ENCODE measurements around the gene SBF2. TPM values are rescaled to one million over a fixed set of nuclear protein-coding genes. Genes with fewer than 3 reads are reported as not detected.

SBF2 gene
- total and polyA plus RNA-seq, 2 of the 13 experiments (the other 11 are each of a cell fraction or from before 2014, with no cell fraction given) = 24.0 to 45.8 TPM

DNA sequence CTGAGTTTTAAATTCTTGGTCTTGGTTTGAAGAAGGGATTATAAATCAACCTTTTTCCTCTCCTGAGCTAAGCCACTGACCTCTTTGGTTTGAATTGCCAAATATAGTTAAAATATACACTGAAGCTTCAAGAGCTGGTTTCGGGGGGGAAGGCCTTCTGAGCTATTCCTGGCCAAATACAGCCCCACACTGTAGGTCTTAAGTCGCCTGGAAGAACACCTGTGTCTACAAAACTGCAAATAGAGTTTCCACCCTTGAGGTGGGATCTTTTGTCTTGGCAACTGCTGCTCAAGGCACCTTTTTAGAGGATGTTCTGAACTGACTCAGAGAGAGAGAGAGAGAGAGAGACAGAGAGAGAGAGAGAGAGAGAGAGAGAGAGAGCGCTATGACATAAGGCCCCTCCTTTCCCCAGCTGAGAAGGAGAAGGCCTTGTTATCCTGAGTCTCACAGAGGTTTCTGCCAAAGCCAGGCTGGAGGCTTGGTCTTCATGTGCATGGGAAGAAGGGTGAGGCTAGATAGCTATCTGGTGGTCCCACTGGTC lies 16.4 kb upstream of the SBF2 start:
- no peaks in the 10 kb centered on the region for H3K9me3 ChIP-seq (ENCODE audit: low read length)
- ChIA-PET CTCF (ENCODE audit: low intra/inter-chr PET ratio, low total read pairs) (interaction anchor here (3.0 kb wide), 1 partner anchor 13 kb away, joined by 16 read pairs; no protein-coding TSS in a partner anchor), POLR2A (interaction anchor here (1.4 to 1.7 kb wide), 3 partner anchors 14 to 41 kb away, joined by 7 to 14 read pairs (median 8); no protein-coding TSS in a partner anchor)
- no peaks in the 10 kb centered on the region; the same call in 1 of the 2 replicates for H4K20me1 ChIP-seq (ENCODE audit: insufficient read depth, low read length)
- TF ChIP-seq KDM3A (CRISPR knock-in tag; IDR thresholded peaks at IDR 0.05; ENCODE audit: low read depth) (no peak), ZKSCAN1 (IDR thresholded peaks at IDR 0.05; ENCODE audit: low read length) (no peak), ZFP1 (CRISPR knock-in tag; IDR thresholded peaks at IDR 0.05) (no peak), RFXAP (CRISPR knock-in tag; IDR thresholded peaks at IDR 0.05; ENCODE audit: borderline replicate concordance) (no peak), ZNF891 (CRISPR knock-in tag; IDR thresholded peaks at IDR 0.05) (no peak), HNRNPH1 (optimal IDR thresholded peaks at IDR 0.05; ENCODE audit: low read depth, low read length) (no peak), SIN3B (IDR thresholded peaks at IDR 0.05; ENCODE audit: low read length) (no peak), ISL2 (CRISPR knock-in tag; IDR thresholded peaks at IDR 0.05) (no peak), PAX8 (CRISPR knock-in tag; IDR thresholded peaks at IDR 0.05; ENCODE audit: borderline replicate concordance) (no peak), ZNF550 (CRISPR knock-in tag; IDR thresholded peaks at IDR 0.05; ENCODE audit: borderline replicate concordance) (no peak), ZNF562 (CRISPR knock-in tag; IDR thresholded peaks at IDR 0.05; ENCODE audit: borderline replicate concordance) (no peak), RFX3 (CRISPR knock-in tag; IDR thresholded peaks at IDR 0.05) (no peak), SRSF4 (IDR thresholded peaks at IDR 0.05; ENCODE audit: low read depth, low read length, poor library complexity, severe bottlenecking) (no peak), ZNF296 (CRISPR knock-in tag; conservative IDR thresholded peaks at IDR 0.05) (no peak), ZSCAN25 (CRISPR knock-in tag; IDR thresholded peaks at IDR 0.05) (no peak)
- TF ChIP-seq, protein P1, sequence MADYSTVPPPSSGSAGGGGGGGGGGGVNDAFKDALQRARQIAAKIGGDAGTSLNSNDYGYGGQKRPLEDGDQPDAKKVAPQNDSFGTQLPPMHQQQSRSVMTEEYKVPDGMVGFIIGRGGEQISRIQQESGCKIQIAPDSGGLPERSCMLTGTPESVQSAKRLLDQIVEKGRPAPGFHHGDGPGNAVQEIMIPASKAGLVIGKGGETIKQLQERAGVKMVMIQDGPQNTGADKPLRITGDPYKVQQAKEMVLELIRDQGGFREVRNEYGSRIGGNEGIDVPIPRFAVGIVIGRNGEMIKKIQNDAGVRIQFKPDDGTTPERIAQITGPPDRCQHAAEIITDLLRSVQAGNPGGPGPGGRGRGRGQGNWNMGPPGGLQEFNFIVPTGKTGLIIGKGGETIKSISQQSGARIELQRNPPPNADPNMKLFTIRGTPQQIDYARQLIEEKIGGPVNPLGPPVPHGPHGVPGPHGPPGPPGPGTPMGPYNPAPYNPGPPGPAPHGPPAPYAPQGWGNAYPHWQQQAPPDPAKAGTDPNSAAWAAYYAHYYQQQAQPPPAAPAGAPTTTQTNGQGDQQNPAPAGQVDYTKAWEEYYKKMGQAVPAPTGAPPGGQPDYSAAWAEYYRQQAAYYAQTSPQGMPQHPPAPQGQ (CRISPR knock-in tag; IDR thresholded peaks at IDR 0.05; ENCODE audit: borderline replicate concordance) = no peak
- H3K4me1 ChIP-seq (ENCODE audit: insufficient read depth, low read length) = peaks cover 55% of the 10 kb centered on the region
- no peaks in the 10 kb centered on the region for H3K27me3 ChIP-seq (ENCODE audit: control insufficient read depth in 1 of 2, insufficient read depth in 2 of 2, low read length in 2 of 2)
- H3K36me3 ChIP-seq (replicated peaks in 1 of 2; ENCODE audit: control insufficient read depth in 1 of 2, insufficient read depth in 2 of 2, low read length in 2 of 2) = no peaks in the 10 kb centered on the region
- H3K9ac ChIP-seq (ENCODE audit: insufficient read depth, low read depth, low read length) = no peak overlapping the region
- FAIRE-seq (no peak), DNase-seq (ENCODE audit: low spot score) (no peak), ATAC-seq (no peak)
- in situ Hi-C loops (cut with HindIII; ENCODE audit: extremely low pct_ligation_motif_present, low pct_unique_long_range_greater_than_20kb) = no loop called here
- H3K27ac ChIP-seq (ENCODE audit: extremely low read length, insufficient read depth, low read length) = no peak overlapping the region
- H3K4me3 ChIP-seq (replicated peaks in 1 of 3; ENCODE audit: insufficient read depth in 1 of 3, low read depth in 2 of 3, low read length in 3 of 3) = no peak overlapping the region
- WGBS (ENCODE audit: low lambda C conversion rate) = 80% methylated on average over 3 of the region's 3 CpGs
- H2AFZ ChIP-seq (ENCODE audit: low read length) = no peak overlapping the region
- intact Hi-C loops (cut with micrococcal nuclease; ENCODE audit: unreplicated experiment) = no loop called here
- peak overlapping the region; percentile 98; the same call in 1 of the 2 replicates for H3K4me2 ChIP-seq (ENCODE audit: low read depth, low read length)
- H3K79me2 ChIP-seq (ENCODE audit: insufficient read depth, low read length) = peaks cover 14% of the 10 kb centered on the region
- no TSS peak for BruUV-seq (replicated peaks)
